HEK293 (cell line): Measurements from ENCODE around the gene ROPN1L.

Source experiments
- FEZF1 ChIP-seq: fragments of 450-650 bp; formaldehyde crosslinking; IDR thresholded peaks from 2 replicates; pipeline ENCODE4 v1.5.1; 2016; ENCODE audit warnings: missing biosample characterization, missing genetic modification characterization
- HOXA7 ChIP-seq: sonication (generic); formaldehyde crosslinking; IDR thresholded peaks from 2 replicates; pipeline ENCODE4 v1.8.1; 2022; ENCODE audit warnings: missing genetic modification reagents, borderline replicate concordance
- ZBTB8A ChIP-seq: fragments of 450-650 bp; formaldehyde crosslinking; IDR thresholded peaks from 2 replicates; pipeline ENCODE4 v1.5.1; 2016; ENCODE audit warnings: missing biosample characterization, missing genetic modification characterization
- ZNF10 ChIP-seq: fragments of 450-650 bp; formaldehyde crosslinking; IDR thresholded peaks from 2 replicates; pipeline ENCODE4 v1.5.1; 2017; ENCODE audit warnings: missing biosample characterization, missing genetic modification characterization
- ZNF133 ChIP-seq: fragments of 450-650 bp; formaldehyde crosslinking; IDR thresholded peaks from 2 replicates; pipeline ENCODE4 v1.5.1; 2016; ENCODE audit warnings: missing biosample characterization, missing genetic modification characterization
- ZNF626 ChIP-seq: fragments of 450-650 bp; sonication (Bioruptor Pico); formaldehyde crosslinking; IDR thresholded peaks from 2 replicates; pipeline ENCODE4 v1.5.1; 2018; ENCODE audit warnings: missing biosample characterization, missing genetic modification characterization, inconsistent platforms
- ZNF747 ChIP-seq: fragments of 450-650 bp; formaldehyde crosslinking; IDR thresholded peaks from 2 replicates; pipeline ENCODE4 v1.5.1; 2016; ENCODE audit warnings: missing biosample characterization, missing genetic modification characterization
- TF ChIP-seq, protein P1 (sequence below): fragments of 450-650 bp; formaldehyde crosslinking; IDR thresholded peaks from 2 replicates; pipeline ENCODE4 v1.5.1; 2016; ENCODE audit warnings: missing biosample characterization, missing genetic modification characterization

DNA sequence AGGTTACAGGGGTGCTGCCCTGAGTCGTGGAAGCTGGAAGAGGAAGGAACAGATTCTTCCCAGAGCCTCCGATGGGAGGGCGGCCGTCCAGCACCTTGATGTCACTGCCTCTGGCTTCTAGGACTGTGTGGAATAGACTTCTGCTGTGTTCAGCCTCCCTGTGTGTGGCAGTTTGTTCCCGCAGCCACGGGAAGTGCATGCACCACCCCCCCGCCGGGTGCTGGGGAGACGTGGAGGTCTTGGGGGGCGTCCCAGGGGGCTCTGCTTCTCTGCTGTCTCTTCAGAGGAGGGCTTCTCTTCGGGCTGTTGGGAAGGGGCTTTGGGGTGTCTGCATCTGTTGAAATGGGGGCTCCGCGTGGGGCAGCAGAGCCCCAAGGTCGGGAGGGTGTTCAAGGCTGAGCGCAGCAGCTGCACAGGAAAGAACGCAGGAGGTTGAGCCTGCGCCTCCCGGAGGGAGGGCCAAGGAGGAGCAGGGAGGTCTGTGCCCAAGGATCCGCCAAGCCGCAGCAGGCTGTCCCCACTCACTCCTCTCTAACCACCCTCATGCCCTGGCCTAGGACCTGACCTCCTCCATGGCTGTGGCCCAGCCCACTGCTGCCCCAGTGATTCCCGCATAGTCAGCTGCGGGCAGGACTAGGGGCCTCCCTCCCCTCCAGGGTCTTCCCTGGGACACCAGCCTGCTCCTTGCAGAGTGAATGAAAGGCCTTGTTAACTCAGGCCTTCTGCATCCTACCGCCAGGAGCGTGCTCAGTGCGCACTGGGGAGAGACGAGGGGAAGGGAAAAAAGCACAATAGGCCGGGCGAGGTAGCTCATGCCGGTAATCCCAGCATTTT, 45.0 kb downstream of the ROPN1L start:
- no peak for TF ChIP-seq ZNF10 (tag by site-specific recombination)
- TF ChIP-seq, protein P1, sequence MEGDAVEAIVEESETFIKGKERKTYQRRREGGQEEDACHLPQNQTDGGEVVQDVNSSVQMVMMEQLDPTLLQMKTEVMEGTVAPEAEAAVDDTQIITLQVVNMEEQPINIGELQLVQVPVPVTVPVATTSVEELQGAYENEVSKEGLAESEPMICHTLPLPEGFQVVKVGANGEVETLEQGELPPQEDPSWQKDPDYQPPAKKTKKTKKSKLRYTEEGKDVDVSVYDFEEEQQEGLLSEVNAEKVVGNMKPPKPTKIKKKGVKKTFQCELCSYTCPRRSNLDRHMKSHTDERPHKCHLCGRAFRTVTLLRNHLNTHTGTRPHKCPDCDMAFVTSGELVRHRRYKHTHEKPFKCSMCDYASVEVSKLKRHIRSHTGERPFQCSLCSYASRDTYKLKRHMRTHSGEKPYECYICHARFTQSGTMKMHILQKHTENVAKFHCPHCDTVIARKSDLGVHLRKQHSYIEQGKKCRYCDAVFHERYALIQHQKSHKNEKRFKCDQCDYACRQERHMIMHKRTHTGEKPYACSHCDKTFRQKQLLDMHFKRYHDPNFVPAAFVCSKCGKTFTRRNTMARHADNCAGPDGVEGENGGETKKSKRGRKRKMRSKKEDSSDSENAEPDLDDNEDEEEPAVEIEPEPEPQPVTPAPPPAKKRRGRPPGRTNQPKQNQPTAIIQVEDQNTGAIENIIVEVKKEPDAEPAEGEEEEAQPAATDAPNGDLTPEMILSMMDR (tag by site-specific recombination), result no peak
- no peak for TF ChIP-seq FEZF1 (tag by site-specific recombination)
- TF ChIP-seq ZNF133 (tag by site-specific recombination), result no peak
- TF ChIP-seq ZNF747 (tag by site-specific recombination), result no peak
- TF ChIP-seq ZNF626 (tag by site-specific recombination), result no peak
- no peak for TF ChIP-seq HOXA7
- TF ChIP-seq ZBTB8A, result no peak
